ENCODE measurements around the gene B3GNT3.

The B3GNT3 gene

DNA sequence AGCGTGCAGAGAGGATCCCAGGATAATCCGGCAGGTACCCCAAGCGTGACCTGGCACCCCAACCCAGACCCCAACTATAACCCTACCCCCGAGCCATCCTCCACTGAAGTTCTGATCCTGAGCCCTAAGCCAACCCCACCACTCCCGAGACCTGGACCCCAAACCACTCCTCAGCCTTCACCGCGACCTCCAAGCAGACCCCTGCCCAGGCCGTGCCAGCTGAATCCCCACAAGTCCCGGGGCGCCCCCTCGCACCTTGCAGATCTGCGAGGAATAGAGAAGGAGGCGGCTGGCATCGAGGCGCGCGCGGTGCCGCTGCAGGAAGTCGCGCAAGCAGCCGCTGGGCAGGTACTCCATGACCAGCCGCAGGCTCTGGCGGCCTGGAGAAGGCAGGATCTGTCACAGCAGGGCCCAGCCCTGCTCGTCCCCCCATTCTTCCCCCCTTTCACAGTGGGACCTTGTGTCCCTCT, 36.5 kb downstream of the B3GNT3 start:
- H3K9ac ChIP-seq (ENCODE audit: low read length): no peak overlapping the region
- peaks cover 59% of the 10 kb centered on the region for H3K36me3 ChIP-seq (replicated peaks; ENCODE audit: low read depth, low read length)
- H4K20me1 ChIP-seq (ENCODE audit: insufficient read depth, low read length): no peaks in the 10 kb centered on the region
- no peaks in the 10 kb centered on the region for H3K4me1 ChIP-seq (ENCODE audit: low read length)
- TF ChIP-seq, protein P1, sequence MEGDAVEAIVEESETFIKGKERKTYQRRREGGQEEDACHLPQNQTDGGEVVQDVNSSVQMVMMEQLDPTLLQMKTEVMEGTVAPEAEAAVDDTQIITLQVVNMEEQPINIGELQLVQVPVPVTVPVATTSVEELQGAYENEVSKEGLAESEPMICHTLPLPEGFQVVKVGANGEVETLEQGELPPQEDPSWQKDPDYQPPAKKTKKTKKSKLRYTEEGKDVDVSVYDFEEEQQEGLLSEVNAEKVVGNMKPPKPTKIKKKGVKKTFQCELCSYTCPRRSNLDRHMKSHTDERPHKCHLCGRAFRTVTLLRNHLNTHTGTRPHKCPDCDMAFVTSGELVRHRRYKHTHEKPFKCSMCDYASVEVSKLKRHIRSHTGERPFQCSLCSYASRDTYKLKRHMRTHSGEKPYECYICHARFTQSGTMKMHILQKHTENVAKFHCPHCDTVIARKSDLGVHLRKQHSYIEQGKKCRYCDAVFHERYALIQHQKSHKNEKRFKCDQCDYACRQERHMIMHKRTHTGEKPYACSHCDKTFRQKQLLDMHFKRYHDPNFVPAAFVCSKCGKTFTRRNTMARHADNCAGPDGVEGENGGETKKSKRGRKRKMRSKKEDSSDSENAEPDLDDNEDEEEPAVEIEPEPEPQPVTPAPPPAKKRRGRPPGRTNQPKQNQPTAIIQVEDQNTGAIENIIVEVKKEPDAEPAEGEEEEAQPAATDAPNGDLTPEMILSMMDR (IDR thresholded peaks at IDR 0.05; ENCODE audit: low read depth, low read length): no peak
- no peak for TF ChIP-seq EZH2phosphoT487 (IDR thresholded peaks at IDR 0.05; ENCODE audit: low read depth)
- no peak overlapping the region for H3K4me2 ChIP-seq (ENCODE audit: low read length)
- H3K4me3 ChIP-seq (ENCODE audit: low read length): no peak overlapping the region
- no peak overlapping the region for H3K27ac ChIP-seq (ENCODE audit: low read length)
- H3K79me2 ChIP-seq (ENCODE audit: low read length): no peaks in the 10 kb centered on the region
- no peaks in the 10 kb centered on the region for H3K27me3 ChIP-seq (ENCODE audit: low read depth, low read length)
- no peaks in the 10 kb centered on the region for H3K9me3 ChIP-seq (ENCODE audit: insufficient read depth, low read length)
- H2AFZ ChIP-seq (ENCODE audit: low read depth, low read length): no peak overlapping the region

DNA sequence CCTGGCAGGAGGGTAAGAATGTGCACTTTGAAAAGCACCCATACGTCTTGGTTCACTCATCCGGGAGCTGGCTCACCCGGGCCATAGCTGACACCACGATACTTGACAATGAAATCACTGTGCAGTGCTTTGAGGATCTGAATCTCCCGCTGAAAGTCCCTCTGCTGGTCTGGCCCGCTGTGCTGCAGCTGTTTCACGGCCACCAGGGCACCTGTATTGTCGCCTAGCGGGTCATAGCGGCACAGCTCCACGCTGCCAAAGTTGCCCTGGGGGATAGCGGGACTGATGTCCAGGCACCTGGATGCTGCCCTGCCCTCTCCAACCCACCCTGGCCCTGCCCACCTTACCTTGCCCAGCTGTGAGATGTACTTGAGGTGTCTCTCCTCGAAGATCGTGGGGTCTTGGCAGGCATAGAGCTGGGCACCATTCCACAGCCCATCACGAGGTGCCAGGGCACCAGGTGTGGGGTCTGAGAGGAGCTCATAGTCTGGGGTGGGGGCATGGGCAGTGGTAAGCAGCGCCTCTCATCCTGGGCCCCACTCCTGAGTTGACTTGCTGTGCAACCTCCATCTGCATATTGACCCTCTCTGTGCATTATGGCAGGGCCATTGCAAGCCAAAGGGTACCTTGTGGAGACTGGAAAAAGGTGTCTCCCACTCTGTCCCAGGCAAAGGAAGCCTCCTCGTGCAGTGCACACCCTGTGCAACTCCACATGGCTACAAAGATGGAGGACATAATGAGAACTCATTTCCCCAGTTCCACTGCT, 37.7 kb downstream of the B3GNT3 start:
- Histone ChIP-seq H3K4me3 (ENCODE audit: low read length) (no peak overlapping the region), H3K4me1 (ENCODE audit: low read length) (no peaks in the 10 kb centered on the region), H3K79me2 (ENCODE audit: low read length) (no peaks in the 10 kb centered on the region), H4K20me1 (ENCODE audit: insufficient read depth, low read length) (no peaks in the 10 kb centered on the region), H3K36me3 (replicated peaks; ENCODE audit: low read depth, low read length) (peaks cover 59% of the 10 kb centered on the region), H3K9me3 (ENCODE audit: insufficient read depth, low read length) (no peaks in the 10 kb centered on the region), H2AFZ (ENCODE audit: low read depth, low read length) (no peak overlapping the region), H3K4me2 (ENCODE audit: low read length) (no peak overlapping the region), H3K27ac (ENCODE audit: low read length) (no peak overlapping the region), H3K9ac (ENCODE audit: low read length) (no peak overlapping the region), H3K27me3 (ENCODE audit: low read depth, low read length) (no peaks in the 10 kb centered on the region)
- TF ChIP-seq, protein P1 (IDR thresholded peaks at IDR 0.05; ENCODE audit: low read depth, low read length): no peak
- TF ChIP-seq EZH2phosphoT487 (IDR thresholded peaks at IDR 0.05; ENCODE audit: low read depth): no peak

DNA sequence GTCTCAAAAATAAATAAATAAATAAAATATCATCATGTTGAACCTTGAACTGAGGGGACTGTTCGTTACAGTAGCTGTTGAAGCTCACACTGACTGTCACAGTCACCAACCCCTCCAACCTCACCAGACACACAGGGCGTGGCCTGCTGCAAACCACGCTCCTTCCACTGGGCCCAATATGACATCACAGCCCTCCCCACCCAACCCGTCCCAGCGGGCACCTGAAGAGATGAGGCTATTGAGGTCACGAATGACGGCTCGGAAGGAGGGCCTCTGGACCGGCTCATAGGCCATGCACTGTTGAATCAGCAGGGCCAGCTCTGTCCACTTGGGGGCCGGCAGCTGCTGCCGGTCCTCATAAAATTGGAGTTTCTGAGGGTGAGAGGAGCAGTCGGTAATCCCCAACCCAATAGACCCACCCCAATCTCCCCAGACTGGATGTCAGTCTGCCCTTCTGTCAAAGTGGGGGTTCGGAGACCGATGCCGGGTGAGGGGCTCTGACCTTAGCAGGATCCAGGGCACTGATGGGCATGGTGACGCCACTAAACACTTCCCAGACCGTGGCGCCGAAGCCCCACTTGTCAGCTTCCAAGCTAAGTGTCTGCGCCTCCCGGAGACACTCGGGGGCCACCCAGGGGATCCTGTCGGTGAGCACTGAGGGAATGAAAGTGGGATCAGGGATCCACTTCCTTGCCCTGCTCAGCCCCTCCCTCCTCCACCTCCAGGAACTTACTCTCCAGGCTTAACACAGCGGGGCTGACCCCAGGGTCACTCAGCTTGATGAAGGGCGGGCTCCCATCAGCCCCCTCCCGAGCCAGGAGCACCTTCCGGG, 39.6 kb downstream of the B3GNT3 start:
- H3K36me3 ChIP-seq (replicated peaks; ENCODE audit: low read depth, low read length): peaks cover 67% of the 10 kb centered on the region
- TF ChIP-seq, protein P1 (IDR thresholded peaks at IDR 0.05; ENCODE audit: low read depth, low read length): no peak
- TF ChIP-seq EZH2phosphoT487 (IDR thresholded peaks at IDR 0.05; ENCODE audit: low read depth): no peak
- no peak overlapping the region for H3K9ac ChIP-seq (ENCODE audit: low read length)

More for the DNA sequence above, 39.6 kb downstream of the B3GNT3 start:
- H3K27me3 ChIP-seq (ENCODE audit: low read depth, low read length): no peaks in the 10 kb centered on the region
- H3K4me2 ChIP-seq (ENCODE audit: low read length): no peak overlapping the region
- no peaks in the 10 kb centered on the region for H3K9me3 ChIP-seq (ENCODE audit: insufficient read depth, low read length)
- H4K20me1 ChIP-seq (ENCODE audit: insufficient read depth, low read length): no peaks in the 10 kb centered on the region
- H3K4me3 ChIP-seq (ENCODE audit: low read length): no peak overlapping the region
- no peak overlapping the region for H2AFZ ChIP-seq (ENCODE audit: low read depth, low read length)
- no peaks in the 10 kb centered on the region for H3K4me1 ChIP-seq (ENCODE audit: low read length)
- no peaks in the 10 kb centered on the region for H3K79me2 ChIP-seq (ENCODE audit: low read length)
- H3K27ac ChIP-seq (ENCODE audit: low read length): no peak overlapping the region

Data from OCI-LY3 (cell line).